Ecto neural progenitor cell (in vitro differentiated cells): ENCODE measurements around the gene CAMTA1.

Source experiments
- DNase-seq: peaks from one replicate; pipeline ENCODE4 v3.0.0-alpha.2; 2018; ENCODE audit warnings: low spot score

The CAMTA1 gene

DNA sequence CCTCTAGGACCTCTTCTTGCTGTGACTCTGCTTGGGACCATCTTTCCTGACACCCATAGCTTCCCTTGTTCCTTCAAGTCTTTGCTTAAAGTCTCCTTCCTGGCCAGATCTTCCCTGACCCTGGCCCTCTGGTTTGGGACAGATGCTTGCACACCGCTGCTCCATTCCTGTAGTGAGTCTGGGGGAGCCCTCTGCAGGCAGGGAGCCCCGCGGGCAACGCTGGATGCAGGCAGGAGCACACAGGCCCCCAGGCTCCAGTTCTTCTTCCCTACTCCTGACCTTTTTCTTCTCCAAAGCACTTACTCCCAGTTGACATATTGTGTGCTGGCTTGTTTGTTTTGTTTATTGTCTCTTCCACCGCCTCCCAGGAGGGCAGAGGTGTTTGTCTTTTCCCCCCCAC lies 413.4 kb downstream of the CAMTA1 start:
- no peak for DNase-seq

DNA sequence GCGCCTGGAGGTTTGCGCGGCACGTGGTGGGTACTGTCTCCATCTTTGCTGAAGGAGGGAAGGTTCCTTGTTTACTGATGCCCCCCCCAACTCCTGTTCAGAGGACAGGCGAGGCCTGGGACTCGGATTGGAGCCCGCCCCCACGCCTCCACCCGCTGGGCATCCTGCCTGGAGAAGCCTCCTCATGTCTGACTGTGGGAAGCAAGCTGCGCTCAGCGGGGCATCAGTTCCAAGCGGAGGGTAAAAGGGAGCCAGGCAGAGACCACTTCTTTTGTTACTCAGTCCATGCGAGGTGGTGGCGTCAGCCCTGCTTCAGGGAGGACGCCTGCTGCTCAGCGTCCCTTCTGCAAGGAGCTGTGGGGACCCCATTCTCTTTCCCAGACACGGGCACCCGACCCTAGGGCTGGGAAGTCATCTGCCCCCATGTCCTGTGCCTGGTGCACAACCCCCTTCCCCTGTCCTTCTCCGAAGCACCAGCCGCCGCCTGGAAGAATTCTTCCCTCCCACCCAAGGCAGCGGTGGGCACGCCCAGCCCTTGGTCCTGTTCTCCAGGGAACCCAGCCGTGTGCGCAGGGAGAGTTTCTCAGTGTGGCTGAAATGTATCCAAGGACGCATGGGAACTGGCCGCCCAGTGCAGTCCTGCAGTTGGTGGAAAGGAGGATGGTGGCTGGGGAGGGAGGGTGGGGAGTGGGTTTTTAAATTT lies 414.0 kb downstream of the CAMTA1 start:
- no peak for DNase-seq

DNA sequence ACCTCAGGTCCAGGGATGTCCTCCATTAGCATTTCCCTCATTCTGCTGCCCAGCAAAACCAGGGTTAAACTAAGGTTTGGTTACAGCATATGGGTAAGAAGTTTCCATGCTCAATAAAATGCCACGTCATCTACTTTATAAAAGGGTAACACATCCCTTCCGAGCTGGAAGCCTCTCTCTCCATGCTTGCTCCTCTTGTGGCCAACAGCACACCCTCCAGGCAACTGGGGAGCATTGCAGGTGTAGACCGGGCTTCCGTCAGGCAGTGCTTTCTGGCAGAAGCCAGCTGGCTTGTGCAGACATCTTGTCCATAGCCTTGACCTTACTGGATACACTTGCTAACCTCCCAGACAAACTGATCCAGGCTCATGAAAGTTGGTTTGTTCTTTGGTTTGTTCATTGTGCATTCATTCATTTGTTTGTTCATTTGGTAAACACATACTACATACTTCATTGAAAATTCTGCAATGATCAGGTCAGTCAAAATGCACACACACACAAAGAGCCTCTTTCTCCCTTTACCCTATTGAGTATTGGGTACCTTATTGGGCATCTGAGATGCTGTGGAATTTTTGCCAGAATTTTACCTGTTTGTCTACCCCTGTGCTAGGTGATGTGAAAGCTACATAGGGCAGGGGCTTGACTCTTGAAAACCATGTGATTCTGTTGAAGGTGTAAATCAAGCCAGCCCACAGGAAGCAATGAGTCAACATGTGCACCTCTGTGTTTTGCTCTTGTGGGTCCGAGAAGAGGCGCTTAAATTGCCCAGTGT lies 422.8 kb downstream of the CAMTA1 start:
- peak; percentile 81 for DNase-seq

DNA sequence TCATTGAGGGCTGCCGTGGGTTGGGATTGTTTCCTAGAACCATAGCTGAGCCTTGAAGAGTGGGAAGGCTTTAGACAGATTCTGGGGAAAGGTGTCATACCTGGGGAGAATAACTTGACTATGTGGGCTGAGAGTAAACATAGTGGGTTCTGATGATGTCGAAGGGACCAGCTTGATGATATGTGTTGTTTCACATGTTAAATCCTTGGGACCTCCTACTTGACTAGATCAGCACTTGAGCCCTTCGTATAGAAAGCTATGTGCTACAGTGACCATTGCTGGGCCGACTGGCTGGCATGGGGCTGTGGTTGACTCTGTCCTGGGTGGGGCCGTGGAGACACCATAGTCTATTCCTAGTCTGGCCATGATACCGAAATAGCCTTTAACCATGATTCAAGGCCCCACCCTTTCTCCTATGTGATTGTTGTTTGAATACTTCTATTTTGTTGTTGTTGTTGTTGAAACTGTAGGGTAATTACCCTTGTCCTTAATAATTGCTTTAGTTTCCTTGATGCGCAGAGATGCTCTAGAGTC lies 423.5 kb downstream of the CAMTA1 start:
- DNase-seq: no peak

DNA sequence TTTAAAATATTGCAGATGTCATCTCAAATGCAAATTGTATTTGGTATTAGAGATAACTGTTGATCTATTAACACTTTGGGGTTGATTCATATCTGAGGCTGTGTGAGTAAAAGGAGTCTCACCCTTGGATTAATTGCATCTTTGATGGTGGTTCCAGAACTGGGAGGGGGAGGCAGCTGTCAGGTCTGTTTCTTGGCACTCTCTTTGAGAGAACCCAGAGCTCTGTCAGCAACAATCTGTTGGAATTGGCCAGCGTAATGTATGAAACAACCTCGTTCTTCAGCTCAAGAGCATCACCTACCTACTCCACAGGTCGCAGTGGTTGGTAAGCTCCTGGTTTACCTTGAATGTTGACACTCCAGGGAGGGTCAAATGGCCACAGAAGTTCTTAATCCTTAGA lies 424.1 kb downstream of the CAMTA1 start:
- no peak for DNase-seq

DNA sequence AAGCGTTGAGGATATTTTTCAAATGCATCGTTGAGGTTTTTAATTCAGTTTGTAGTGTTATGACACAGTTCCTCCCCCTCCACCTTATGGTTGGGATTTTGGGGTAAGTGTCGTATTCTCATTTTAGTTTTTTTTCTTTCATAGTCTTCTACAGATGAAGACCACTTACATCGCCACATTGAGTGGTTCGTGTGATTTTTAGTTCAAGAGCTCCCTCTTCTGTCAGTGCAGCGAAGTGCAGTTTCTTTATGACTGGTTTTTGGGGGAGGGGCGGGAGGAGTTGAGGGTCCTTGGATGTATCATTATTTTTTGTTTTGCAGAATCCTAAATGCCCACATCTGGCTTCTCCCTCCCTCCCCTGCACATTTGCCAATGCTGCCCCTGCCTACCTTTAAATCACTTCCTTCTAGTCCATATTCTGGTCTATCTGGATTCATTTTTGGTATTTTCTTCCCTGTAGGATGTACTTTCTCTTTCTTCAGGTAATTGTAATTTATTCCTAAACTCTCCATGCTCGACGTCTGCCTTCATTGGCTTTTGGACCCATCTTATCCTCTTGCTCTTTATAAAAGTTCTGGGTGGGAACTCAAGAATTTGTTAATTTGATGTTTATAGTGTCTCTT lies 433.1 kb downstream of the CAMTA1 start:
- no peak for DNase-seq

DNA sequence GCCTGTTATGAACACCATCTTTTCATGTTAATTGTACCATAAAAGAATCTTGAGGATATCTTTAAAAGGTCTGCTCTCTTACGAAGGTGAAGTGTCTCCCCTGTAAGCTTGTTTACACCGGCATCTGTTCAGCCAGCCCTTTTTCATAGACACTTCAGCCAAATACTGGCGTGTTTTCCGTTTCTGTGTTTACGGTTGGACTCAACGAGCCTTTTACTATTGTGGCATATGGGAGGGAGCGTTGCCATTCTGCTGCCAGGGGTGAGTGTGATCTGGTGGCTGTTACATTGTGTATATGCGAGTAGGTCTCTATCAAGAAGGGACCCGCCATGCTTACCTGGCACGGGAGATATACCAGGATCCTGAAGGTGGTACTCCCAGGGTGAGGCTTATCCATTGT lies 433.8 kb downstream of the CAMTA1 start:
- DNase-seq: no peak

DNA sequence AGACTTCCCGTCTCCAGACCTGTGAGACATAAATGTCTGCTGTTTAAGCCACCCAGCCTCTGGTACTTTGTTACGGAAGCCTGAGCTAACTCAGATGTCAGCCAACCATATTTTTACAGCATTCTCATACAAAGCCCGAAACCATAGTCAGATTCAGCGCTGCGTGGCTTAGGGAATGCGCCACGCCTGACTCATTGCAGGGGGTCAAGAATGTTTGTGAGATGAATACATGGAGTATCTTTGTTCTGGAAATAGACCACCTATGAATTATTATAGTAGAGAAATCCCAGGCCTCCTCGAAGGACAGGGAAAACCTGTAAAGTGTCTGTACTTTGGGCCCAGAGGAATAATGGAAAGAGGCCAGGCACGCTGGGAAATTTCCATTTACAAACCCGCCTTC lies 434.8 kb downstream of the CAMTA1 start:
- no peak for DNase-seq

DNA sequence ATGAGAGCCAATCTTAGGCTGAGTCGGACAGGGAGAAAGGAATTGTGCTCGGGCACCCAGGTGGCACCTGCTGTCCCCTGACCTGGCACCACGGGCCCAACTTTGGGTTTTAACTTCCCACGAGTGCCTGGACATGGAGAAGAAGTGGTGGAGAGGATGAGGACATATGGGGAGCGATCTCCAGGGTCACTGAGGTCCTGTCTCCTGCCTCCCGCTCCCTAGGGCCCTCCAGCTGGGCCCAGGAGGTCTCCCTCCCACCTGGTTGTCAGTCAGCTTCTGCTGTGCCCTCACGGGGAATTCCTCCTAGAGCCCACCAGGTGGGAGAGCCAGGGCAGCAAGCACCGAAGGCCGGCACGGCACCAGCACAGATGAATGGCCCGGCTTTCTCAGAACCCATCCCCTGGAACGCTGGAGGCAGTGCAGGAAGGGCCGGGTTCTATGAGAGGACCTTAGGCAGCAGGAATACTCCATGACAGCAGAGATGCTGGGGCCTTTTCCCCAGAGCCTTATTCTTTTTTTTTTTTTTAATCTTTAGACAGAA lies 435.5 kb downstream of the CAMTA1 start:
- no peak for DNase-seq

DNA sequence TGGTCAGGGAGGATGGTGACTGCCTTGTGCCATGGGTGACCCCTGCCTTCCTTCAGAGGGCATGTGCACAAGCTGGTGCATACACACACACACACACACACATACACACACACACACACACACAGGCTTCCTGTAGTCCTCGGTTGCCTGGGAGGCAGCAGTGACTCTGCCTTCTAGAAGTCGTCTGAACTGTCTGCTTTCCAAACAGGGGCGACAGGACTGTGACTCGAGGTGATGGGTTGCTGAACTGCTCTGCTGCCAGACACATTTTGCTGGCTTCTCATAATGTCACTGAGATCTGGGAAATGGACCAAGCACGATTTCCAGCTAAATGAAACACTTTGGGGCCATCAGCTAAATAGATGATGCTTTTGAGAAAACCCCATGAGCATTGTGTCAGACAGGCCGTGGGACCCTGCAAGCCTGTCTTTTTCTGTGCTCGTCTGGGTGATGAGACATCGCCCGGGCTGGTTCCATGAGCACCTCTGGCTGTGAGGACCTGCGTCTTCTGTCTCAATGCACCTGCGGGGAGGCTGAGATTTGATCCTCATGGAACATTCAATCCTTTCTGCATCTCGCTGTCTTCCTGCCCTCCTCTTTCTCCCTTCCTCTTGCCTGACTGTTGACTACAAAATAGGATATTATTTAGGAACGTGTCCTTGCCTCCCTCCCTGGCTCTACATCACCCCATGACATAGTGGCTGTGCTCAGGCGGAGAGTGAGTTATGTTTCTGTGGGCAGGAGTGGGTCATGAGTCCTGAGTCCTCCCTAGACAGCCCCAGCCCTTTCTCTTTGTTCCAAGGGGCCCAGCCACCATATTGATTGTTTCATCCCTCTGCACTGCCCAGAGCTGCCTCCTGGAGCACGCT lies 436.8 kb downstream of the CAMTA1 start:
- no peak for DNase-seq

DNA sequence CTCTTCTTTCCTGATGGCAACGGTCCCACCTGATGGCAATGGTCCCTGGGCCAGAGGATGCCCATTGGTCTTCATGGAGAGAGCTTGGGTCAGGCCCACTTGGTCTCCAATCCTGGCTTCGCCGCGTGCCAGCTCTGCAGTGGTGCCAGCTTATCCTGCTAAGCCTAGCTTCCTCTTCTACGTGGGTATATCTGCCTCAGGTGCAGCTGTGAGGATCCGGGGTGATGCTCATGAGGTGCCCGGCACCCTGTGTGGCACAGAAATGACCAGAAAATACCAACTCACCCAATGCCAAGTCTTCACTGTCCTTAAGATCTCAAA lies 437.4 kb downstream of the CAMTA1 start:
- no peak for DNase-seq

DNA sequence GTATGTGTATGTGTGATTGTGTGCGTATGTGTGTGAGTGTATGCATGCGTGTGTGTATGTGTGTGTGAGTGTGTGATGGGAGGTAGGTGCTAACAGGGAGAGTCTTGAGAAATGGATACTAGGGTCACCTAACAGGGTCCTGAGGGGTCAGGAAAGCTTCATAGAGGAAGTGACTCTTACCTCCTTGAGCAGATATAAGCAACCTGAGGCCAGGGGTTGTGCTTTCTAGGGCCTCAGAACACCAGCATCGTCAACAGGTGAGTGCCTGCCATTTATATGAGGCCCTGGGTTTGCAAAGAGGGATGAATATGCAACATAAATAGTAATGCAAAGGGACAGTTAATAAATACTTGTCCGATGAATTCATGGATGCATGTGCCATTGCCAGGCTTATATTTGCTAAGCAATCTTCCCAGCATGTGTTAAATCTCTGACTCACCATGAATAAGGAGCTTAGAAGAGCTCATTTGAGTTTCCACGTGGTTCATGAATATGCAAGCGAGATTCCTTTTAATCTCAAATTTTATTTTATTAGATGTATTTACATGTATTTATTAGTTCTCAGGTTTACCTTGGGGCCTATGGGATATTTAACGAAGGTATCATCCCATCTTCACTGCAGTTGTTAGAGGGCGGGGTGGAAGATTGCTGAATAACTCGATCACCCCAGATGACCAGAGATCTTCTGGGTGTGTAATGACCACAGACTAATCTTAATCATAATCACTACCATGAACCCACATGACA lies 438.3 kb downstream of the CAMTA1 start:
- no peak for DNase-seq

DNA sequence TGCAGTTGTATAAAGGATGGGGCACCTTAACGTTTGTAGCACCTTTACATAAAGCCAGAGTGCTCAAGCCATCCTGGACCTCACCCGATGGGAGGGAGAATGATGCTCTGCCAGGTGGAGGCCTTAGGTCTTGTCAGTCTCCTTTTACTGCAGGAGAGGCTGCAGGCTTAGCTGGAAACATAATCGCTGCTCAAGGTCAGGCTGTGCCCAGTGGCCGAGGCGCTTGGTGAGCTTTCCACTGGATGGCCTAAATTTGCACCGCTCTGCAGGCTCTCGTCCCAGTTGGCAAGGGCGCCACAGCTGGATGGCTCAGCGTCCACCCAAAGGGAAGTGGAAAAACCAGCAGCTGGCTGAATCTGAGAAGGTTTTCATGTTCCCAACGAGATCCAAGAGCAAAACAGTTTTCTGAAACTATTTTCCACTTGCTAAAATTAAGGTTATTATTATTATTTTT lies 438.9 kb downstream of the CAMTA1 start:
- DNase-seq: no peak

DNA sequence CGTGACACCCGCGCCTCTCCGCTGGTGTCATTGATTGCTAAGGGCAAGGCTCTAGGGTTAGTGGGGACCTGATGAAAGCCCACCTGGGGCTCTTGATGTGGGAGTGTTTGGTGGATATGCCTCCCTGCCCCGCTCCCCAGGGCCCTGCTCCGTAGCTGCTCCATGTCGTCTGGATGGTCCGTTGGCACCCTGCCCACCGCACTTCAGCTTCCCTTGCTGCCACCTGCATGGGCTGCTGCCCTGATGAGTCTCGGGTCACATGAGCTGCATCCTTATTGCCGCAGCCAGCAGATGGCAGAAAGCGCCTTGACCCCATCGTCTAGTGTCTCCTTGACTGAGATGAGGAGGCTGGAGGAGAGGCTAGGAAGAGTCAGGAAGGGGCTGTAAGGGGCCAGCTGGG lies 439.4 kb downstream of the CAMTA1 start:
- DNase-seq: no peak

DNA sequence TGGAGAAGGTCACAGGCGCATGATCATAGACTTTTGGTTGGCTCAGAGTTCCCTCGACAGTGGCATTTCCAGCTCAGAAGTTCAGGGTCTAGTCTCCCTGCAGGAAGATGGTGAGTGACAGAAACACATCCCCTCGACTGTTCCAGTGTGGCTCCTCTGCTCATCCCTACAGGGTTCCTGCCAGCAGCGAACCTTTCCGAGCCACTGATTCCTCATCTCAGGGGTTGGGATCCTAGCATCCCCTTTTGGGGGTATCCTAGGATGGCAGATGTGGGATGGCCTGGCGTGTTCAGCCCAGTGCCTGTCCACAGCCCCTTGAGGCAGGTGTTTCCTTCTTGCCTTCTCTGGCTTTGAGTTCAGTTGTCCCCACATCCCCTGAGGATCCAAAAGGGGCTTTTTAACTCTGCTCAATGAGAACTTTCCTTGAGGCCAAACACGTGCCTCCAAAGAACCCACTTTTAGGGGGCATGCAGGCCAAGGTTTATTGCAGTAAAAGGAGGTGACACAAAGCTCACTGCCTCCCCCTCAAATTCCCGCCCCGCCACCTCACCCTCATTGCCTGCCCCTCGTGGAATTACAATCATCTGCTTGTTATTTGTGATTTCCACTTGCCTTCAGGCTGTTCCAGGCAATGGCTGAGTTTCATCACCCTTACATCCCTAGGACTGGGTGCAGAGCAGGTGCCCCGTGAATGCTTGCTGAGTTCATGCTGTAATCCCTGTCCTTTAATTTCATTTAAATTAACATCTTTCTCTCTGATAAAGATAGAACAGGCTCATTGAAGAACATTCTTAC lies 440.7 kb downstream of the CAMTA1 start:
- no peak for DNase-seq

DNA sequence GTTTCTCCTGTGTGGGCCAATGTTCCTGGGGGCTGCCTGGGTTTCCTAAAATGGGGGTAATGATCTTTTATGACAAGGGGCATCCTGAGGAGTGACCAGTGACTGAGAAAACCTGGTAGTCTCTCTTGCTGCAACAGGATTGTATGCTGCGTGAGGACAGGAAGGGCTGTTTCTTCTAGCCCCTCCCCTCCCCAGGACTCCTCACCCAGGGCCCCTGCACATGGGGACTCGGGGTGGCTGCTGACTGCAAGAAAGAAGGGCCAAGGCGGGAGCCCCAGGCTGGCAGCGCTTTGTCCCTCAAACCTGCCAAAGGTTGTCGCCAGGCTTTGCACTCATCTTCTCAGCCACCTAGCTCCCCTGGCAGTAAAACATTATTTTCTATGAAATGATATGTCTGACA lies 442.4 kb downstream of the CAMTA1 start:
- no peak for DNase-seq

DNA sequence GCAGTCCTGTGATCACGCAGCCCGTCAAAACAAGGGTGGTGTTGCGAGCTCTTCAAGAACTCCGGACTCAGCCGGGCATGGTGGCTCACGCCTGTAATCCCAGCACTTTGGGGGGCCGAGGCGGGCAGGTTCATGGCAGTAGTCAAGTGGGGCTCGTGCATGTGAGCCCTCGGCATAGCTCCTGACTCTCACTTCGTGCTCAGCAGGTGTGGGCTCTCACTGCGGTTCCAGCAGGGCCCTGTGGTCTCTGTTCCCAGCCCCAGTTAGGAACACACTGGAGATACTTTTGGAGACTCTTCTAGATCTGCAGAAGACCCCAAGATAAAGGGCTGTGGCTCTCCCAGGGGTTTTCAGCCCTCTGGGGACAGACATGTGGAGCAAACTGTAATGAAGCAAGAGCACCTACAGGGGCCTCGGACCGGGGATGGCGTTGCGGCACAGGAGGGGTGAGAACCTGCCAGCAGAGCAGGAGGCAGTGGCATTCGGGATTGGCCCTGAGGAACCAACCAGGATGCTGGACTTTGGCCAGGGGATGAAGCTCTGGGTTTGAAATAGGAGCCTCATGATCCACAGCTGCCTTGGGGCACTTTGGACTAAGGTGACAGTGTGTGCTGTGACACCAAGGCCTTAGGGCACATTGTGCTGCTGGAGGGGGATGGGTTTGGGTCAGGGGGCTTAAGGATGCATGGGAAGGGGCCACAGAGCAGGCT lies 443.2 kb downstream of the CAMTA1 start:
- peak; percentile 28 for DNase-seq

DNA sequence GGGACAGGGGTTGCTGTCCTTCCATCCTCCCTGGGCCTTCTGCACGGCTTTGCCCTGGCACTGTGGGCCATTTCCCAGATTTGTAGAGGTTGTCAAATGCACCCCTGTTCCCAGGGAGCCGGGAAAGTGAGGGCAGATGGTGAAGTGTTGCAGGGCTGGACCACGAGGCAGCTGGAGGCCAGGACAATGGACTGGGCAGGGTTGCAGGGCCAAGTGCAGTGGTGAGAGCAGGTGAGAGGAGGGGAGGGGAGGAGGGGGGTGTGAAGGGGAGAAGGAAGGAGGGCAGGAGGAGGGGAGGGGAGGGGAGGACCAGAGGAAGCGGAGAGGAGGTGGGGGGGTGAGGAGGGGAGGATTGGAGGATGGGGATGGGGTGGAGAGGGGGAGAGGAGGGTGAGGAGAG lies 443.9 kb downstream of the CAMTA1 start:
- DNase-seq: no peak
